Breast epithelium (tissue), 4 donors: Measurements from ENCODE around the gene STXBP5L. TPM values are rescaled to one million over a fixed set of nuclear protein-coding genes. Genes with fewer than 3 reads are reported as not detected.

ENCODE experiments used
- DNase-seq, 2 donors: peaks; one replicate each; pipeline ENCODE4 v3.0.0-alpha.2; 2019; ENCODE audit warnings: low spot score in 2 of 2
- H3K27ac ChIP-seq, 2 donors: fragments of 200-600 bp; sonication (generic) in 1 of 2; one replicate each; pipeline ENCODE4 v1.5.1; 2016 to 2019; ENCODE audit warnings: mild to moderate bottlenecking in 1 of 2
- H3K27me3 ChIP-seq, 2 donors: fragments of 200-600 bp; sonication (generic) in 1 of 2; one replicate each; pipeline versions ENCODE4 v1.5.1 to v1.6.0; 2017 to 2019; ENCODE audit warnings: control low read depth in 1 of 2, mild to moderate bottlenecking in 1 of 2
- H3K36me3 ChIP-seq: fragments of 200-600 bp; one replicate; pipeline ENCODE4 v1.5.1; 2019
- H3K4me1 ChIP-seq, 2 donors: fragments of 200-600 bp; sonication (generic); one replicate each; pipeline ENCODE4 v1.5.1; 2016 to 2019; ENCODE audit warnings: control low read depth in 1 of 2
- H3K4me3 ChIP-seq, 3 donors: fragments of 200-600 bp; sonication (generic); 1 replicate in 2 of 3; 2 replicates in 1 of 3; pipeline ENCODE4 v1.5.1; 2016 to 2019; ENCODE audit warnings: mild to moderate bottlenecking in 3 of 3, moderate library complexity in 2 of 3
- H3K9me3 ChIP-seq, 2 donors: fragments of 200-600 bp; sonication (generic) in 1 of 2; one replicate each; pipeline ENCODE4 v1.5.1; 2016 to 2019; ENCODE audit warnings: control low read depth in 1 of 2
- CTCF ChIP-seq, 3 donors: fragments of 450-650 bp; IDR thresholded peaks; one replicate each; pipeline ENCODE4 v1.5.1; 2016 to 2017; ENCODE audit warnings: antibody characterized with exemption in 3 of 3, mild to moderate bottlenecking in 3 of 3, moderate library complexity in 3 of 3
- POLR2A ChIP-seq: fragments of 450-650 bp; IDR thresholded peaks from one replicate; pipeline ENCODE4 v1.6.1; 2016; ENCODE audit warnings: antibody characterized with exemption, mild to moderate bottlenecking, moderate library complexity
- POLR2AphosphoS5 ChIP-seq, 3 donors: sonication (generic); formaldehyde crosslinking; IDR thresholded peaks; one replicate each; pipeline ENCODE4 v1.6.1; 2017; ENCODE audit warnings: antibody characterized with exemption in 3 of 3
- intact Hi-C: fragments of 100-400 bp; cut with DNase I; formaldehyde crosslinking; loops from one replicate; pipeline ENCODE4 v1.15.1; 2023; ENCODE audit warnings: low total_unique reads
- total RNA-seq, 3 donors: library from RNA; depleted of rRNA; stranded (reverse); fragments of >200 nt; gene quantifications; one replicate each; pipeline ENCODE4 v1.1.0, GENCODE V29; 2016

Gene STXBP5L
- total RNA-seq, 3 donors from 2014 or later, result 0.29 to 0.33 TPM; not detected in 1

- Histone ChIP-seq H3K4me3 (no peak overlapping the region), H3K9me3 (no peaks in the 10 kb centered on the region), H3K27me3 (no peaks in the 10 kb centered on the region), H3K36me3 (no peaks in the 10 kb centered on the region), H3K4me1 (no peaks in the 10 kb centered on the region), H3K27ac (no peak overlapping the region)
- intact Hi-C loops, result no loop called here
- TF ChIP-seq POLR2AphosphoS5 (IDR thresholded peaks at IDR 0.05) (no peak), POLR2A (no peak), CTCF (IDR thresholded peaks at IDR 0.05) (no peak)
- no peak for DNase-seq
Measured at GRCh38 chr3:121462565-121462964, 554.6 kb downstream of the STXBP5L start.

GRCh38 chr3:121463745-121464144, 555.7 kb downstream of the STXBP5L start:
- no peaks in the 10 kb centered on the region for H3K4me1 ChIP-seq
- H3K27ac ChIP-seq, result no peak overlapping the region
- intact Hi-C loops, result no loop called here
- no peaks in the 10 kb centered on the region for H3K36me3 ChIP-seq
- TF ChIP-seq POLR2AphosphoS5 (IDR thresholded peaks at IDR 0.05) (no peak), CTCF (IDR thresholded peaks at IDR 0.05) (no peak), POLR2A (no peak)
- no peak for DNase-seq
- H3K9me3 ChIP-seq, result no peaks in the 10 kb centered on the region
- H3K4me3 ChIP-seq, result no peak overlapping the region
- no peaks in the 10 kb centered on the region for H3K27me3 ChIP-seq

- no peak overlapping the region for H3K4me3 ChIP-seq
- TF ChIP-seq POLR2A, result no peak
- no peaks in the 10 kb centered on the region for H3K36me3 ChIP-seq
- H3K27me3 ChIP-seq, result no peaks in the 10 kb centered on the region
- no peak for DNase-seq
- no peaks in the 10 kb centered on the region for H3K4me1 ChIP-seq
- no peak overlapping the region for H3K27ac ChIP-seq
- H3K9me3 ChIP-seq, result no peaks in the 10 kb centered on the region
- intact Hi-C loops, result no loop called here
Measured at GRCh38 chr3:121467085-121467484, 559.1 kb downstream of the STXBP5L start.

- H3K36me3 ChIP-seq, result no peaks in the 10 kb centered on the region
- DNase-seq, result no peak
- intact Hi-C loops, result no loop called here
- no peak overlapping the region for H3K4me3 ChIP-seq
- no peaks in the 10 kb centered on the region for H3K27me3 ChIP-seq
- TF ChIP-seq POLR2A (no peak), POLR2AphosphoS5 (IDR thresholded peaks at IDR 0.05) (no peak), CTCF (IDR thresholded peaks at IDR 0.05) (no peak)
- H3K9me3 ChIP-seq, result no peaks in the 10 kb centered on the region
- no peaks in the 10 kb centered on the region for H3K4me1 ChIP-seq
- no peak overlapping the region for H3K27ac ChIP-seq
Measured at GRCh38 chr3:121473001-121473400, 565.0 kb downstream of the STXBP5L start.

Other genes with a start within 250 kb of the STXBP5L start
- 10 to 100 TPM in 1 of 3 donors, 1 to 10 TPM in 1, not detected in 1; 5.1 to 25.9 TPM for gene HGD, start 226.0 kb upstream of the STXBP5L start, total RNA-seq
- 10 to 100 TPM; 20.6 to 35.4 (median 22.3) TPM for gene RABL3, start 165.7 kb upstream of the STXBP5L start, total RNA-seq
- 10 to 100 TPM in 2 of 3 donors, 1 to 10 TPM in 1; 9.9 to 13.4 (median 12.7) TPM for gene GTF2E1, start 165.5 kb upstream of the STXBP5L start, total RNA-seq